GM21381 (cell line): Measurements from ENCODE around the gene UBE2L3.
"Not testable (repeated sequence)": the region's sequence is repeated elsewhere in the genome, so short reads cannot be mapped to it uniquely, and the experiment has no call there.

Experiments used
- ATAC-seq: cut with Tn5 transposase; IDR thresholded peaks from one replicate; pipeline ENCODE4 v1.9.1; 2021; ENCODE audit warnings: mild to moderate bottlenecking, moderate library complexity; ENCODE audit not compliant: unreplicated experiment

UBE2L3 gene

DNA sequence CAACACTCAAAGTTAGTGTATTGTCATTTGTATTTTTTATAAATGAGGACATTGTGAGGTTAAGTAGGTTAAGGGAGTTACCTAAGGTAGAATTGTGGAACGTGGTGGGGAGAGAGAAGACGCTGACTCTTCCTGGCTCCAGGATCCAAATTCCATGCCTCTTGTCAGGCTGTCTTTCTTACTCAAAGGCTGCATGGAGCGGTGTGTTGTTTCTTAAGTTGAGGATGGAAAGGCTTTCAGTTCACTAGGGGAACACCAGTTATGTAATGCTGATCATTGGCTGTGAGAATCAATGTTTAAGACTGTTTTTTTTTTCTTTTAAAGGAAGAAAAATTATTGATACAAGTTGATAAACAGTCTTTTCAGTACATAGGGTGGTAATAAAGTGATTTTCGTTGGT, 2.9 kb downstream of the UBE2L3 start:
- no peak for ATAC-seq

DNA sequence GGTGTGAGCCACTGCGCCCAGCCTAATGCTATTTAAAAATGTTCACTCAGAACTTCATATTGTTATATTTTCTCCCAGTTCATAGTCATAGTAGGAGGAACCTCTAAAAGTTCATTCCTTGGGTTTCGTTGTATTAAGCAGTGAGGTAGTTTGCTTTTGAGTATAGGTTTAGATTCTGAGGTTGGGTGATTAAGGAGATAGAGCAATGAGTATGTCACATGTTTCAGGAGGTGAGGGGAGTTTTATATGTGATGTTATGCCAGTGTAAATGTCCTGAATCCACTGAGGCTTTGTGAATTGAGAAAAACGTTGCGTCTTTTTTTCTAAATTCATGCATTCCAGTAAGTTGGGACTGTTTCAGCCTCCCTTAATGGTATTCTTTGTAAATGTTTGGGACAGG, 4.2 kb downstream of the UBE2L3 start:
- ATAC-seq = no peak

DNA sequence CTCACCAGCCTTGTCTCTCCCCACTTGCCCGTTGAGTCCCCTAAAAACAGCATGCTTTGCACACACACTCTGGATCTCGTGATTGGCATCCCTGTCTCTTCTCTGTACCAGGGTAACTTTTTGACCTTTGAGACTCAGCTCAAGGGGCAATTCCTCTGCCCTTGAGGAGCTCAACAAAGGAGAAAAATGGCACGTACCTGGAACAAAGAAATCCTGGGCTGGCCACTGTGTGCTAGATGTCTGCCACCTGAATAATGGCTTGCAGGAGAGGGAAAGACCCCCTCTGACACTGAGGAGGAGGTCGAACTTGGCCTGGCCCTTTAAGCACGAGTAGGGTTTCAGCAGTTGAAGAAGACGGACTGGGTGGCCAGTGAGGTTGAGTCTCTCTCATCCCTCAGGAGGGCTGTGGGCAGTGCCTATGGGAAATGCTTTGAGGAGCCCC, 5.8 kb downstream of the UBE2L3 start:
- ATAC-seq = no peak

DNA sequence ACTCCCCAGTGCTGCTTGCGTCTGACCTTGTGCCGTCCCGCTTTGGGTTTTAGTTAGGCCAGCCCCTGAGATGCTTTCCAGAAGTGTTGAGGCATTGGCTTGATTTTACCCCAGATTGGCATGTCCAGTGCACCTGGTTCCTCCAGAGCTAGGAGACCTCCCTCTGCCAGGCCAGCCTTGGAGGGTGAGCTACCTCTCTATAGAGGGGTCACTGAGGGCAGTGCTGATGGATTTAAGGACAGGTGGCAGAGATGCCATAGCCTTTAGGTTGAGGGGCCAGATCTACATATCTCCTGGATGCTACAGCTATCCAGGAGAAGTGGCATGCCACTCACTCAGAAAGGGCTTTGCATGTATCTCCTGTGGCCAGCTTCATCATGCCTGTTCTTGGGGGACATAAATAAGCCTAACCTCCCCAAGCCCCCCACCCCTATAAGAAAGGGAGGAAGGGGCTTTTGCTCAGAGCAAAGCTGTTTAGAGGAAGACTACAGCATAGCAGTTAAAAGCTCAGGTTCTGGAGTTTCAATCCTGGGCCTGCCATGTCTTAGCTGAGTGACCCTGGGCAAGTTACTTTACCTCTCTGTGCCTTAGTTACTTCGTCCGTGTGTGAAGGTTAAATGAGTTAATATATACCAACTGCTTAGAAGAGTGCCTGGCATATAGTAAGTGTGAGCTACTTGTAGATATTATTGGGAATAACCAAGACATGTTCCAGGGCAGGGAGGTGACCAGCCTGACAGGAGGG, 6.4 kb downstream of the UBE2L3 start:
- ATAC-seq = no peak

DNA sequence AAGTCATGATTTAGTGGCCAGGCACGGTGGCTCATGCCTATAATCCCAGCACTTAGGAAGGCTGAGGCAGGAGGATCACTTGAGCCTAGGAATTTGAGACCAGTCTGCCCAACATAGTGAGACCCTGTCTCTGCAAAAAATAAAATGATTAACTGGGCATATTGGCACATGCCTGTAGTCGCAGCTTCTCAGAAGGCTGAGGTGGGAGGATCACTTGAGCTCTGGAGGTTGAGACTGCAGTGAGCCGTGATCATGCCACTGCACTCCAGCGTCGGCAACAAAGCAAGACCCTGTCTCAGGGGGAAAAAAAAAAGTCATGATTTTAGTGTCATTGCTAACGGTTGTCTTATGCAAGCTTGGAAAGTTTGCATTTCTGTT, 11.9 kb downstream of the UBE2L3 start:
- no peak for ATAC-seq

DNA sequence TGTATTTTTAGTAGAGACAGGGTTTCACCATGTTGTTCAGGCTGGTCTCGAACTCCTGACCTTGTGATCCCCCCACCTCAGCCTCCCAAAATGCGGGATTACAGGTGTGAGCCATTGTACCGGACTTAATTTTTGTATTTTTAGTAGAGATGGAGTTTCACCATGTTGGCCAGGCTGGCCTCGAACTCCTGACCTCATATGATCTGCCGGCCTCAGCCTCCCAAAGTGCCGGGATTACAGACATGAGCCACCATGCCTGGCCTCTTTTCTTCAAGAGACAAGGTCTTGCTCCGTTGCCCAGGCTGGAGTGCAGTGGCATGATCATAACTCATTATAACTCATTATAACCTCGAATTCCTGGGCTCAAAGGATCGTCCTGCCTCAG, 13.1 kb downstream of the UBE2L3 start:
- not testable (repeated sequence) for ATAC-seq

DNA sequence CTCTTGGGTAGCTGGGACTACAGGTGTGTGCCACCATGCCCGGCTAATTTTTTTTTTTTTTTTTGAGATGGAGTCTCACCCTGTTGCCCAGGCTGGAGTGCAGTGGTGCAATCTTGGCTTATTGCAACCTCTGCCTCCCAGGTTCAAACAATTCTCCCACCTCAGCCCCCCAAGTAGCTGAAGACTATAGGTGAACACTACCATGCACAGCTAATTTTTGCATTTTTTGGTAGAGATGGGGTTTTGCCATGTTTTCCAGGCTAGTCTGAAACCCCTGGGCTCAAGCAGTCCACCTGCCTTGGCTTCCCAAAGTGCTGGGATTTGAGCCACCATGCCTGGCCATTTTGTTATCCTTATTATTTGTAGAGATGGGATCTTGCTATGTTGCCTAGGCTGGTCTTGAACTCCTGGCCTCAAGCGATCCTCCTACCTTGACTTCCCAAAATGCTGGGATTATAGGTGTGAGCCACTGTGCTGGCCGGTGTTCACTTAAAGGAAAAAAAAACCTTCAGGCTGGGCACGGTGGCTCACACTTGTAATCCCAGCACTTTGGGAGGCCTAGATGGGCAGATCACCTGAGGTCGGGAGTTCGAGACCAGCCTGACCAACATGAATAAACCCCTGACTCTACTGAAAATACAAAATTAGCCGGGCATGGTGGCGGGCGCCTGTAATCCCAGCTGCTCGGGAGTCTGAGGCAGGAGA, 13.6 kb downstream of the UBE2L3 start:
- ATAC-seq = not testable (repeated sequence)

DNA sequence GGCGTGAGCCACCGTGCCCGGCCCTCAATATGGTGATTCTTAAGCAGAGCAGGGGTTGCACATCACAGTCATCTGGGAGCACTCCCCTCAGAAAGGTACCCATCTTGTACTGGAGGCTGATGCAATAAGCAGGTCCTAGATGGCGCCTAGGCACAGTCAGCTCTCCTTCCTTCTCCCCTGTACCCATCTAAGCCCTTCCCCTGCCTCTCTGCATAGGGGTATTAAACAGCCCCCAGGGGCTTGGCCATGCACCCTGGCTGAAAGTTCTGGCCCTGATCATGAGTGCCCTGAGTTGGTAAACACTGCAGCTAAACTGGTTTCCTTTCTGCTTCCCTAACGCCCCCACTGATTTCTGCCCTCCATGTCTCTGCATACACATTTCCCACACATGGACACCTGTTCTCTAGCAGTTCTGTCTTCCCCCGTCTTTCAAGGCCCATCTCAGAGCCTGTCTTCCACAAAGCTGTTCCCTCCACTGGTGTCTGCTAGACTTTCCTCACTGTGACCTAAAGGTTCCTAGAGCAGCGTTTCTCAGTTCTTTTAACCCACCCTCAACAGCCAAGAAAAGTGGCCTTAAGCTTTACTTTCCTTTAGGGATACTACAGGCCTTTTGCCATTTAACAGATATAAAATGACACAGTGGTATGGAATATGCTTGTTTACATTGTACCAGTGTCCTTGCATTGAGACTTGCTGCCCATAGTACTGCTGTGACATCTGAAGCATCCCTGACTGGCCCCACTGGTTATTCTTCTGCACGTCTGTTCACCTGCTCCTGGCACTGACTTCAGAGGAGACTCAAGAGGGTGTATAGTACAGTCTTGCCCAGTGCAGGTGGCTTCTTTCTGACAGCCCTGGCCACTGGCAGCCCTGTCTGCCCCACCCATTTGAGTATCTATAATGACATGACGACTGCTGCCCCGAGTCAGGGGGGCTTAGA, 15.6 kb downstream of the UBE2L3 start:
- ATAC-seq = no peak

DNA sequence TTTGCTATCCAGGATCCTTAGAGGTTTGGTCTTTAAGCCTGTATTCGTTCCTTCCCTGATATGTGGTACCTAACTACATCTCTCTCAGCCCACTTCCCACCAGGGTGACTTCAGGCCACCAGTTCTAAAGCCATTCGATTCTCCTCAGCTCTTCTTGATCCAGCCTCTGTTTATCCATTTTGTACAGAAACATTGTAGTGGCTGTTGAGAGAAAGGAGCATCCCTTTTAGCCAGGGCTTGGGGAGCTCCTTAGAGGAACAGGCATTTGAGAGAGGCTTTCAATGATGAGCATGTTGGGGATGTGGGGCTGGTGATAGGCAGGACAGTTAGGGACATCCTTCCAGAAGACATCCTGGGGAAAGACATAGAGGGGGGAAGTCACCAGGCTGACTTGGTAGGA, 17.9 kb downstream of the UBE2L3 start:
- no peak for ATAC-seq

DNA sequence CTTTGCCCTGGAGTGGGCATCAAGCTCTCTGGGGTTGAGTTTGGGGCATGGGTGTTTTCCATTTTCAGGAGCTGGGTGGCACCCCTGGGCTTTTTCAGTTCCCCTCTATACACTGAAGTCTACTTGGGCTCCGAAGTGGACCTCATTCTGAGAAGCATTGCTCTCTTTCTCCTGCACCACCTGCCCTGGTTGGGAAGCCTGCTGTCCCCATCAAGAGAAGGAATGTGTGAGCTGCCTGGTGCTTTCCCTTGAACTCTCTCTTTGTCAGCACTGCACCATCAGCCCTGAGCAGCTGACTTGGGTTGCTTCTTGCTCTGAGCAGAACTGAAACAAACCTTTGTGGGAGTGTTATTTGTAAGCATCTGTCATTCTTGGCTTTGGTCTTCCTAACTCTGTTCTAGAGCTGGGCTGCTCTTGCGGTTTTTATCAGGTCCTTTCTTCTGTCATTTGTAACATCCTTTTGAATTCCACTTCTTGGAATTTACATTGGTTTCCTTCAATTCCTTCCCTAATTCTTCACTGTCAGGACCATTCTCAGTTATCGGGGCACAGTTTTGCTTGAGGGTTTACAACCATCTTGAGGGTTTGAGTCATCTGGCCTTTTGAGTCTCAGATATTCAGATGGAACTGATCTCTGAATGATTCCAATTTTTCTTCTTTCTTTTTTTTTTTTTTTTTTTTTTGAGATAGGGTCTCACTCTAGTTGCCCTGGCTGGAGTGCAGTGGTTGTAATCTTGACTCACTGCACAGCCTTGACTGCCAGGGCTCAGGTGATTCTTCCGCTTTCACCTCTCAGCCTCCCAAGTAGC, 20.5 kb downstream of the UBE2L3 start:
- peak; percentile 72 for ATAC-seq

DNA sequence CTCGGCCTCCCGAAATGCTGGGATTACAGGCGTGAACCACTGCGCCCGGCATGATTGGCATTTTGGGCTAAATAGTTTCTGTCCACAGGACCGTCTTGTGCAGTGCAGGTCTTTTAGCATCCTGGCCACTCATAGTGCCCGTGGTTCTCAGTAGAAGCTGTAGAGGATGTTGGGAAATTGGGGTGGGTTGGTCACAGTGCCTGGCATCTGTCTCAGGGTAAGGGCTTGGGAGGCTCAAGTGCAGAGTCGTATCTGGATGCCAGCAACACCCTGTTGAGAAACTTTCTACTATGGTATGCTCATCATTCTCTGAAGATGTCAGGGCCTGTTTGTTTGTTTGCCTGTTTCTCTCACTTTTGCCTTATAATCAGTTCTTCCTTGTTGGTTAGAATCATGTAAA, 21.9 kb downstream of the UBE2L3 start:
- ATAC-seq = no peak

DNA sequence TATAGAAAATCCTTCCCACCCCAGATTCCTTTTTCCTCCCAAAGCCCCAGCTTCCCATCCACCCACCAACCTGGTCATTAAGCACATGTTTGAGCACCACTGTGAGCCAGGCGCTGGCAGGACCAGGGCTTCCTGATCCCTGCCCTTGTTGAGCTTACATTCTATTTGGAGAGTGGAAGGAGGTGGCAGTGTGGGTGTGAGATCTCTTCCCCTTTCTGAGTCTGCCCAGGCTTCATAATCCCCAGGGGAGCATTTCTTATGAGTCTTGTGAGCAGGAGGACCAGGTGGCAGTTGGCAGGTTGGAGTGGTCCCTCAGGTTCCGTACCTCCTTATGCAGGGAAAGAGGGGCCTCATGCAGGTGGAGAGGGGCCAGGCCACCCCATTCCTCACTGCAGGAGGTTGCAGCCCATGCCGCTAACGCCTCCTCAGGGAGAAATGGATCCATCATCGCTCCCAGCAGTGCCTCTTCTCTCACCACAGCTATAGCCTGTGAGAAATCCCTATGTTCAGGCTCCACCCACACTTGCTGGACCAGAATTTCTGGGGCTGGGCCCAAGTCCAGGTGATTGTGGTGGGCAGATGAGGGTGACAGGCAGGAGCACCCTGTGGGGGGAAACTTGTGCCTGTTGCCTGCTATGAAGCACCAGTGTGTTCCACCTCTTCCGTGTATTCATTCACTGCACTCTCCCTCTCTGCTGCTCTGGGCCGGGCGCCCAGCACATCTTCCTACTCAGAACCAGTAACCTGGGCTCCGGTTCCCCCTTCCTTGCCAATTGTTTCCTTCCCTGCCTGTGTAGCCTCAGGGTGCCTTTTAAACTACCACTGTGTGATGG, 23.5 kb downstream of the UBE2L3 start:
- ATAC-seq = no peak

DNA sequence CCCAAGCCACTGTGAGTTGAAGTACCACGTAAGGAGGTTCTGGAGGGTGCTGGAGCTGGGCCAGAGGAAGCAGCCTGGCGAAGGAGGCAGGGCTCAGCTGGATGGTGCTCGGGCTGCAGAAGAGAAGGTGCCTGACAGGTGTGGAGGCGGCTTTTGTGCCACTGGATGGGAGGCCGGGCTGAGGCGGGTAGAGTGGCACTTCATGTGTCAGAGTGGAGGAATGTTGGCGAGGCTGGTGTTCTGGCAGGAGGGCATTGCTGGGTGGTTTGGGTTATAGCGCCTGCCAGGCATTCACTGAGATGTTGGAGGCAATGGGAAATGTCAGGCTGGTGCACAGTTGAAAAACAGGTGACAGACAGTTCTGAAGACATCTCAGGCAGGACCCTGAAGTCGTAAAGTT, 24.2 kb downstream of the UBE2L3 start:
- ATAC-seq = no peak

DNA sequence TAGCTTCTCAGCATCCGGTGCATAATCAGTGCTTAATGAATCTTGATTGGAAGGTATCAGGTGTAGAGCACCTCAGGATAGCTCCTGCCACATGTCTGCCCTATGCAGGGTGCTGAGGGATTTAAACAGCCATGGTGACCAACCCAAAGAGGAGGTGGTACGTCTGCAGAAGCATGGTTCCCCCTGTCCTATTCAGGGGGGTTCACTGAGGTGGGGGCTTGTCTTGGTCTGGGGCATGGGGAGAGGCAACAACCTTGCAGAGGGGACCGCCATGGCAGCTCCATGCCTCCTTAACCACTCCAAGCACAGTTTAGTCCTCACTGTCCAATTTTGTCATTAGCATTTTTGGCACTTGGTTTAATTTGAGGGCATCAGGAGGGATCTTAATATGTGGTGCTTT, 24.9 kb downstream of the UBE2L3 start:
- ATAC-seq = no peak

DNA sequence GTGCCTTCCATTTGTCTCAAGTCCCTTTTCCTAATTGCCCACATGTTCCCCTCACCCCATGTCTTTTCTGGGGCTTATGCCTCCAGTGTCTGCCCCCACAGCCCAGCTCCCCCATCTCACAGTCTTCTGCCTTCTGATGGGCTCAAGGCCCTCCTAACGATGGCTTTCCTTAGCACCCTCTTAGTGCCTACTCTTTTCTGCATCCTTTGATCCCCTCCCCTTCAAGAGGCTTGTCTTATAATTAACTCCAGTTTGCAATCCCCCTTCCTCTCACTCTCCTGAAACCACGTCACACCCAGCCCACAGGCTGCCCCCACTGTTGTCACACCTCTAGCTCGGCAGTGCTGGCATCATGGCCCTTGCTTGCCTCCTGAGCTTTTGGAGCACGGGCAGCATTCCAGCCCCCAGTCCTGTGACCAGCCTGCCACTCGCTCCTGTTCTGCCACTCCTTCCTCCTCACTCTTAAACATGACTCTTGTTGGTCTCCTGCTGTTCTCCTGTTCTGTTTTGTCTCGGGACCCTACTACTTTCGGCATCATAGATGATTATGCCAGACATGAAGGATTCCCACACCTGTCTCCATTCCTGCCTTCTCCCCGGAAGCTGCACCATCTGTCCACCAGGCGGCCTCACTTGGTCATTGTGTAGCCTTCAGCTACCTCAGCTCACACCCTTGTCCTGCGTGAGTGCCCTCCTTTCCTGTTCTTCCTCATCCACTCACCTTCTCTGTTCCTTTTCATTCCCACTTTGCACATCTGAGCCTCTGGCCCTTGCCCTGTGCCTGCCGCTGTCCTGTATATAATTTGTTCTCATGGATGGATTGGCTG, 26.1 kb downstream of the UBE2L3 start:
- no peak for ATAC-seq

DNA sequence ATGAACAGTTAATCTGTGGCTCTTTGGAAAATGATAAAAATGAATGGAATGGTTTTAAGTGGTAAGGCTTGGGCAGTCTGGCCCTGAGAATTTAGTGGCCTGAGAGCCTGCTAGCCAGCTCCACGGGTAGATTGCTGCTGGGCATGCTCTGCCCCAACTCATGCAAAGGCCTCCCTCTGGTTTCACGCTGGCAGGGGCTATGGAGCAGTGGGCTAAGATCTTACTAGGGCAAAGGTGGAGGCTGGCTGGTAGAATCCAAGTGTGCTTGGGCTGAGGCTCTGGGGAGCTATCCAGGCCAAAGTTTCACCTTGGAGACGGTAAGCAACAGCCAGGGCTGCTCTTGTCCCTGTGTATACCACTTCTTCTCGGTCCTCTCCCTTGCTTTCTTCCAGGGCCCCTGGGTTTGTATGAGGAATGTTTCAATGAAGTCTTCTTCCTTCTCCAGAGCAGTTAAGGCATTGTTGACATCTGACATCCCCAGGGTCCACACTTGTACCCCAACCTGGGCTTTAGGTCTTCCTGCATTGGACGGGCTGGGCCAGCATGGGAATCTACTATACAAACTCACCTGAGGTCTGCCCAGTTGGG, 27.4 kb downstream of the UBE2L3 start:
- ATAC-seq = no peak

DNA sequence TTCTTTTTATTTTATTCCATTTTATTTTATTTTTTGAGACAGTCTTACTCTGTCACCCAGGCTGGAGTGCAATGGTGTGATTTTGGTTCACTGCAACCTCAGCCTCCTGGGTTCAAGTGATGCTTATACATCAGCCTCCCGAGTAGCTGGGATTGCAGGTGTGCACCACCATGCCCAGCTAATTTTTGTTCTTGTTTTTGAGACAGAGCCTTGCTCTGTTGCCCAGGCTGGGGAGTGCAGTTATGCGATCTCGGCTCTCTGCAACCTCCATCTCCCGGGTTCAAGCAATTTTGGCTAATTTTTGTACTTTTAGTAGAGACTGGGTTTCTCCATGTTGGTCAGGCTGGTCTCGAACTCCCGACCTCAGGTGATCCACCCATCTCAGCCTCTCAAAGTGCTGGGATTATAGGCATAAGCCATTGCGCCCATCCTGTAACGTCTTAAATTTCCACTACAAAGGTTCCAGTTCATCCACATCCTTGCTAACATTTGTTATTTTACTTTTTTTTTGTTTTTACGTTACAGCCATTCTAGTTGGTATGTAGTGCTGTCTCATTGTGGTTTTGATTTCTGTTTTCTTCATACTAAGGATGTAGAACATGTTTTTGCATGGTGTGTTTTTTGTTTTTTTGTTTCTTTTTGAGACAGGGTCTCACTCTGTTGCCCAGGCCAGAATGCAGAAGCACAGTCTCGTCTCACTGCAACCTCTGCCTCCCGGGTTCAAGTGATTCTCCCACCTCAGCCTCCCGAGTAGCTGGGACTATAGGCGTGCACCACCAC, 29.0 kb downstream of the UBE2L3 start:
- not testable (repeated sequence) for ATAC-seq

DNA sequence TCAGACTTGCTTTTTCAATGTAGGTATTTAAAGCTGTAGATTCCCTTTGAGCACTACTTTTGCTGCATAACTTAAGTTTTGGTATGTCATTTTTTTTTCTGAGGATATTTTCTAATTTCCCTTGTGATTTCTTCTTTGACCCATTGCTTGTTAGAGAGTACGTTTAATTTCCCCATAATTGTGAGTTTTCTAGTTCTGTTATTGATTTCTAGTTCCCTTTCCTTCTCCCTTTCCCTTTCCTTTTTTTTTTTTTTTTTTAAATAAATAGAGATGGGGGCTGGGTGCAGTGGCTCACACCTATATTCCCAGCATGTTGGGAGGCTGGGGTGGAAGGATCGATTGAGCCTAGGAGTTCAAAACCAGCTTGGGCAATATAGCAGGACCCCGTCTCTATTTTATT, 30.8 kb downstream of the UBE2L3 start:
- ATAC-seq = no peak
